SK-N-SH (cell line): ENCODE measurements around the gene ANKRD44. TPM values are rescaled to one million over a fixed set of nuclear protein-coding genes. Genes with fewer than 3 reads are reported as not detected.

Experiments used
- CTCF ChIA-PET: fragments of 300-600, 350-600 bp; formaldehyde crosslinking; extraction: SDS; loops from one replicate; lab custom pipeline; 2021; lab: Yijun Ruan, JAX
- POLR2A ChIA-PET: fragments of 350-600 bp; sonication (Branson Sonifier 250); formaldehyde crosslinking; extraction: SDS; loops from one replicate; lab custom pipeline; 2020; ENCODE audit warnings: antibody characterized with exemption, inconsistent platforms; lab: Yijun Ruan, JAX
- DNase-seq: peaks from one replicate; pipeline ENCODE4 v3.0.0; 2012
- H2AFZ ChIP-seq: fragments of 200-600 bp; sonication (generic); 2 replicates; pipeline ENCODE4 v1.8.1; 2016; ENCODE audit warnings: antibody characterized with exemption, mild to moderate bottlenecking, low read depth
- H3F3A ChIP-seq: fragments of 200-600 bp; sonication (generic); replicated peaks from 2 replicates; pipeline ENCODE3; 2016; ENCODE audit warnings: antibody characterized with exemption, mild to moderate bottlenecking; ENCODE audit not compliant: insufficient read depth
- H3K27ac ChIP-seq, 2 experiments: fragments of 200-500 bp in 1 of 2; fragments of 200-600 bp in 1 of 2; sonication (Bioruptor generic) in 1 of 2; sonication (generic), shearing (Covaris generic) in 1 of 2; 2 replicates each; pipeline versions ENCODE4 v1.5.1 to v1.6.1; 2014 to 2016; ENCODE audit warnings: low read depth in 2 of 2, inconsistent platforms in 1 of 2, low read length in 1 of 2, mild to moderate bottlenecking in 1 of 2, mixed read lengths in 1 of 2
- H3K27me3 ChIP-seq: fragments of 200-600 bp; sonication (generic), shearing (Covaris generic); 2 replicates; pipeline ENCODE4 v1.6.1; 2016; ENCODE audit warnings: mixed run types; ENCODE audit not compliant: insufficient read depth
- H3K36me3 ChIP-seq, 2 experiments: fragments of 200-500 bp in 1 of 2; fragments of 200-600 bp in 1 of 2; sonication (Bioruptor generic) in 1 of 2; sonication (generic) in 1 of 2; replicated peaks in 1 of 2; 2 replicates each; pipeline versions ENCODE3 to v1.5.1; 2014 to 2016; ENCODE audit warnings: low read length in 1 of 2, mild to moderate bottlenecking in 1 of 2; ENCODE audit not compliant: insufficient read depth in 2 of 2, control insufficient read depth in 1 of 2
- H3K4me1 ChIP-seq, 2 experiments: fragments of 200-500 bp in 1 of 2; fragments of 200-600 bp in 1 of 2; sonication (Bioruptor generic) in 1 of 2; sonication (generic), shearing (Covaris generic) in 1 of 2; 2 replicates each; pipeline versions ENCODE4 v1.5.1 to v1.6.1; 2014 to 2016; ENCODE audit warnings: low read depth in 1 of 2, low read length in 1 of 2, mixed run types in 1 of 2; ENCODE audit not compliant: insufficient read depth in 2 of 2, control insufficient read depth in 1 of 2
- H3K4me2 ChIP-seq: fragments of 200-600 bp; sonication (generic), shearing (Covaris generic); 2 replicates; pipeline ENCODE4 v1.6.1; 2017; ENCODE audit warnings: mixed run types
- H3K4me3 ChIP-seq, 2 experiments: fragments of 200-500 bp in 1 of 2; fragments of 200-600 bp in 1 of 2; sonication (Bioruptor generic) in 1 of 2; sonication (generic), shearing (Covaris generic) in 1 of 2; 2 replicates each; pipeline versions ENCODE4 v1.5.1 to v1.8.1; 2014 to 2016; ENCODE audit warnings: low read depth in 2 of 2, inconsistent platforms in 1 of 2, low read length in 1 of 2, mild to moderate bottlenecking in 1 of 2, mixed read lengths in 1 of 2, moderate library complexity in 1 of 2
- H3K79me2 ChIP-seq: fragments of 200-600 bp; sonication (generic); 2 replicates; pipeline ENCODE4 v1.8.1; 2017; ENCODE audit warnings: mild to moderate bottlenecking; ENCODE audit not compliant: insufficient read depth
- H3K9ac ChIP-seq: fragments of 200-600 bp; sonication (generic); 2 replicates; pipeline ENCODE4 v1.6.1; 2017; ENCODE audit warnings: mixed run types
- H3K9me2 ChIP-seq: fragments of 200-600 bp; sonication (generic); 2 replicates; pipeline ENCODE4 v1.6.1; 2017; ENCODE audit warnings: mixed run types
- H3K9me3 ChIP-seq: fragments of 200-600 bp; sonication (generic); 2 replicates; pipeline ENCODE4 v1.6.1; 2017; ENCODE audit warnings: mixed run types, mild to moderate bottlenecking, moderate library complexity
- H4K20me1 ChIP-seq: fragments of 200-600 bp; sonication (generic); 2 replicates; pipeline ENCODE4 v1.6.1; 2017; ENCODE audit warnings: mild to moderate bottlenecking, mixed run types; ENCODE audit not compliant: insufficient read depth
- CHD2 ChIP-seq: fragments of 150-350 bp; IDR thresholded peaks from 2 replicates; pipeline ENCODE4 v1.6.1; 2018; ENCODE audit warnings: low read length; ENCODE audit not compliant: partially characterized antibody
- EZH2phosphoT487 ChIP-seq: fragments of 200-600 bp; sonication (generic); IDR thresholded peaks from 2 replicates; pipeline ENCODE4 v1.6.1; 2017; ENCODE audit warnings: low read depth, mixed run types, mild to moderate bottlenecking, antibody characterized with exemption, moderate library complexity, borderline replicate concordance
- FOSL2 ChIP-seq: IDR thresholded peaks from 2 replicates; pipeline ENCODE4 v1.4.0; 2012; ENCODE audit warnings: low read depth, mild to moderate bottlenecking, moderate library complexity, borderline replicate concordance
- FOXJ3 ChIP-seq: sonication (generic); formaldehyde crosslinking; IDR thresholded peaks from 2 replicates; pipeline ENCODE4 v1.5.1; 2020; ENCODE audit warnings: mild to moderate bottlenecking, missing genetic modification reagents
- GABPA ChIP-seq: IDR thresholded peaks from 2 replicates; pipeline ENCODE4 v1.4.0; 2012; ENCODE audit warnings: low read depth, mild to moderate bottlenecking
- NFIC ChIP-seq: IDR thresholded peaks from 2 replicates; pipeline ENCODE4 v1.4.0; 2012; ENCODE audit warnings: borderline replicate concordance
- NRF1 ChIP-seq: IDR thresholded peaks from 2 replicates; pipeline ENCODE4 v1.6.1; 2012; ENCODE audit warnings: low read depth, mild to moderate bottlenecking, low read length
- RFX5 ChIP-seq: IDR thresholded peaks from 2 replicates; pipeline ENCODE4 v1.6.1; 2012; ENCODE audit warnings: mild to moderate bottlenecking, improper control_type of control experiment, low read length
- RXRA ChIP-seq: IDR thresholded peaks from 2 replicates; pipeline ENCODE4 v1.4.0; 2012; ENCODE audit warnings: low read depth, mild to moderate bottlenecking, borderline replicate concordance
- YY1 ChIP-seq: IDR thresholded peaks from 2 replicates; pipeline ENCODE4 v1.4.0; 2012; ENCODE audit warnings: low read depth, mild to moderate bottlenecking
- WGBS: methylation state at CpG from one replicate; pipeline ENCODE4 v1.1.6; 2017; ENCODE audit warnings: low lambda C conversion rate; 5-methylcytosine and 5-hydroxymethylcytosine counted together
- polyA plus RNA-seq, 3 experiments: library from polyadenylated mRNA; depleted of rRNA; stranded (reverse); fragments of >200 nt; gene quantifications; 2 replicates each; pipeline ENCODE4 v1.2.3, GENCODE V29; 2012
- TF ChIP-seq, protein P1 (sequence below): IDR thresholded peaks from 2 replicates; pipeline ENCODE4; 2012
- TF ChIP-seq, protein P2 (sequence below): fragments of 150-350 bp; IDR thresholded peaks from 2 replicates; pipeline ENCODE4 v1.6.1; 2017; ENCODE audit warnings: antibody characterized with exemption, low read length, low read depth, borderline replicate concordance
- TF ChIP-seq, protein P3 (sequence below): IDR thresholded peaks from 2 replicates; pipeline ENCODE4 v1.4.0; 2012; ENCODE audit warnings: low read depth
- TF ChIP-seq, protein P4 (sequence below): fragments of 150-350 bp; IDR thresholded peaks from 2 replicates; pipeline ENCODE4 v1.6.1; 2016; ENCODE audit warnings: mild to moderate bottlenecking, low read depth, low read length
- TF ChIP-seq, protein P5 (sequence below): fragments of 200-600 bp; sonication (generic); IDR thresholded peaks from 2 replicates; pipeline ENCODE4 v1.6.1; 2017; ENCODE audit warnings: antibody characterized with exemption, mild to moderate bottlenecking, moderate library complexity

The ANKRD44 gene
- polyA plus RNA-seq, 1 of the 3 experiments (the other 2 are of a cell fraction): 12.5 TPM

DNA sequence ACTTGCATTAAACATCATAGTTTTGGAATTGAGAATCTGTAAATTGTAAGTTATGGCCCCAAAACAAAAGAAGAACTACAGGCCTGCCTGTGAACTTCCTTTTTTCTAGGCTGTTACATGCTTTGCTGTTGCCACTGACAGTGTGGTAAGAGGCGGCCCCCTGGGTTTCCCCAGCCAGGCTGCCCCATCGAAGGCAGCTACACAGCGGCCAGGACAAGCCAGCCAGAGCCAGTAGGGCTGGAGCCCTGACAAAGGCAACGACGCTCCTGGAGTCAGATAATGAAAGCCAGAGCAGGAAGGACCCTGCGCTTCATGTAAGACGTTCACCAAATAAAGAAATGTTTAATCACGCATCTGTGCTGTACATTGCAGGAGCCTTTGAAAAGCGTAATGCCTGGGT lies 55.0 kb downstream of the ANKRD44 start (continued):
- TF ChIP-seq CHD2 (peak; percentile 49), YY1 (no peak), FOXJ3 (0 out of 2 replicates have a peak, but pooled peaks have one; percentile 56), NRF1 (no peak)
- TF ChIP-seq, protein P1, sequence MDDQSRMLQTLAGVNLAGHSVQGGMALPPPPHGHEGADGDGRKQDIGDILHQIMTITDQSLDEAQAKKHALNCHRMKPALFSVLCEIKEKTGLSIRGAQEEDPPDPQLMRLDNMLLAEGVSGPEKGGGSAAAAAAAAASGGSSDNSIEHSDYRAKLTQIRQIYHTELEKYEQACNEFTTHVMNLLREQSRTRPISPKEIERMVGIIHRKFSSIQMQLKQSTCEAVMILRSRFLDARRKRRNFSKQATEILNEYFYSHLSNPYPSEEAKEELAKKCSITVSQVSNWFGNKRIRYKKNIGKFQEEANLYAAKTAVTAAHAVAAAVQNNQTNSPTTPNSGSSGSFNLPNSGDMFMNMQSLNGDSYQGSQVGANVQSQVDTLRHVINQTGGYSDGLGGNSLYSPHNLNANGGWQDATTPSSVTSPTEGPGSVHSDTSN: no peak
- TF ChIP-seq, protein P2, sequence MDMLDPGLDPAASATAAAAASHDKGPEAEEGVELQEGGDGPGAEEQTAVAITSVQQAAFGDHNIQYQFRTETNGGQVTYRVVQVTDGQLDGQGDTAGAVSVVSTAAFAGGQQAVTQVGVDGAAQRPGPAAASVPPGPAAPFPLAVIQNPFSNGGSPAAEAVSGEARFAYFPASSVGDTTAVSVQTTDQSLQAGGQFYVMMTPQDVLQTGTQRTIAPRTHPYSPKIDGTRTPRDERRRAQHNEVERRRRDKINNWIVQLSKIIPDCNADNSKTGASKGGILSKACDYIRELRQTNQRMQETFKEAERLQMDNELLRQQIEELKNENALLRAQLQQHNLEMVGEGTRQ: no peak
- TF ChIP-seq, protein P3, sequence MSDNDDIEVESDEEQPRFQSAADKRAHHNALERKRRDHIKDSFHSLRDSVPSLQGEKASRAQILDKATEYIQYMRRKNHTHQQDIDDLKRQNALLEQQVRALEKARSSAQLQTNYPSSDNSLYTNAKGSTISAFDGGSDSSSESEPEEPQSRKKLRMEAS: no peak

DNA sequence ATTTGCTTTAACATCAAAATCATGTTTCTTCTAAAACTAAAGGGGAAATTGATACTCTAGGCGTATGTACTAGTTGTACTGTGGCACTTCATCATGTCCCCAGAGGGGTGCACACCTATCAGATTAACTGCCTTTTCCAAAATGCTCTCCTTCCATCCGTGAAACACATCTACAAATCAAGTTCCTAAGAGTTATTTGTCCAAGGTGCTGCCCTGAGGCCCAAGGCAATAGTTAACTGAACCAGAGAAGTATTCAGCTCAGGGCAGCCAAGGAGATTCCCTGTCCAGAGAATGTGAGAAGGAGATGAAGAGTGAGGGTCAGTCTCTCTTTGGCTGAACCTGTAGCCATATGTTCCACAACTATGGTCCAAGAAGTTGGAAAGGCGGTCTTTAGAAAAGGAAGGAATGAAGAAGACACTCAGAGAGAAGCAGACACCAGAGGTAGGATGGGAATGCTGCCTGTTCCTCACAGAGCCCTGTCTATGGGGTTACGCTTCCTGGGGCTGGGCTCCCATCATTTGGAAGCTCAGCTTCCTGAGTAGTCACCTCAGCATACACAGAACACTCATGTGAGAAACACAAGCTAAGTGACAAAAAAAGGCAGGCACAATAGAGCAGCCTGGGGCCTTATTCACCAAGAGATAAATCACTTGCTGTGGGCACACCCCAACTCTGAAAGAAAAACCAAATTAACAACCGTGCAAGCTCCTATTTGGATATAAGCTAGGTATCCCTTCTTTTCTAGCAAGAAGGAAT lies 55.6 kb downstream of the ANKRD44 start:
- Histone ChIP-seq H3K36me3 (no peaks in the 10 kb centered on the region), H3K4me3 (no peak overlapping the region), H3F3A (peaks cover 4% of the 10 kb centered on the region), H3K9me2 (no peaks in the 10 kb centered on the region), H3K27me3 (no peaks in the 10 kb centered on the region), H3K9me3 (no peaks in the 10 kb centered on the region), H3K9ac (peak overlapping the region; percentile 39; the same call in 1 of the 2 replicates), H3K4me2 (peak overlapping the region; percentile 67), H3K27ac (peak overlapping the region; percentile 43 to 98), H3K4me1 (peaks cover 20 to 28% of the 10 kb centered on the region in 2 experiments; a peak in 2 of 4 replicates), H3K79me2 (no peaks in the 10 kb centered on the region), H2AFZ (peak overlapping the region; percentile 42), H4K20me1 (no peaks in the 10 kb centered on the region)
- DNase-seq: peak; percentile 42
- TF ChIP-seq, protein P3: no peak
- TF ChIP-seq, protein P4, sequence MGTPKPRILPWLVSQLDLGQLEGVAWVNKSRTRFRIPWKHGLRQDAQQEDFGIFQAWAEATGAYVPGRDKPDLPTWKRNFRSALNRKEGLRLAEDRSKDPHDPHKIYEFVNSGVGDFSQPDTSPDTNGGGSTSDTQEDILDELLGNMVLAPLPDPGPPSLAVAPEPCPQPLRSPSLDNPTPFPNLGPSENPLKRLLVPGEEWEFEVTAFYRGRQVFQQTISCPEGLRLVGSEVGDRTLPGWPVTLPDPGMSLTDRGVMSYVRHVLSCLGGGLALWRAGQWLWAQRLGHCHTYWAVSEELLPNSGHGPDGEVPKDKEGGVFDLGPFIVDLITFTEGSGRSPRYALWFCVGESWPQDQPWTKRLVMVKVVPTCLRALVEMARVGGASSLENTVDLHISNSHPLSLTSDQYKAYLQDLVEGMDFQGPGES: no peak
- TF ChIP-seq RFX5 (no peak), RXRA (no peak), YY1 (no peak), EZH2phosphoT487 (no peak), NFIC (no peak), FOSL2 (no peak), GABPA (no peak), CHD2 (no peak)
- TF ChIP-seq, protein P5, sequence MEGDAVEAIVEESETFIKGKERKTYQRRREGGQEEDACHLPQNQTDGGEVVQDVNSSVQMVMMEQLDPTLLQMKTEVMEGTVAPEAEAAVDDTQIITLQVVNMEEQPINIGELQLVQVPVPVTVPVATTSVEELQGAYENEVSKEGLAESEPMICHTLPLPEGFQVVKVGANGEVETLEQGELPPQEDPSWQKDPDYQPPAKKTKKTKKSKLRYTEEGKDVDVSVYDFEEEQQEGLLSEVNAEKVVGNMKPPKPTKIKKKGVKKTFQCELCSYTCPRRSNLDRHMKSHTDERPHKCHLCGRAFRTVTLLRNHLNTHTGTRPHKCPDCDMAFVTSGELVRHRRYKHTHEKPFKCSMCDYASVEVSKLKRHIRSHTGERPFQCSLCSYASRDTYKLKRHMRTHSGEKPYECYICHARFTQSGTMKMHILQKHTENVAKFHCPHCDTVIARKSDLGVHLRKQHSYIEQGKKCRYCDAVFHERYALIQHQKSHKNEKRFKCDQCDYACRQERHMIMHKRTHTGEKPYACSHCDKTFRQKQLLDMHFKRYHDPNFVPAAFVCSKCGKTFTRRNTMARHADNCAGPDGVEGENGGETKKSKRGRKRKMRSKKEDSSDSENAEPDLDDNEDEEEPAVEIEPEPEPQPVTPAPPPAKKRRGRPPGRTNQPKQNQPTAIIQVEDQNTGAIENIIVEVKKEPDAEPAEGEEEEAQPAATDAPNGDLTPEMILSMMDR: no peak
- TF ChIP-seq, protein P1: no peak
- ChIA-PET CTCF (interaction anchor here (1.1 to 3.1 kb wide), 4 partner anchors 16 to 141 kb away, joined by 3 to 19 read pairs (median 4); no protein-coding TSS in a partner anchor), POLR2A (interaction anchor here (0.6 to 1.3 kb wide), 3 partner anchors 9 to 75 kb away, joined by 3 read pairs; no protein-coding TSS in a partner anchor)
- WGBS: 77% methylated on average over 5 of the region's 5 CpGs
